Caco-2 (cell line): ENCODE results near the gene DOCK2. TPM values are rescaled to one million over a fixed set of nuclear protein-coding genes. Genes with fewer than 3 reads are reported as not detected.

Experiments
- BruUV-seq: library from RNA; stranded (reverse); fragments of 400-500 nt; replicated peaks from 2 replicates; lab custom pipeline; 2021; lab: Mats Ljungman, UMichigan
- CTCF ChIA-PET: fragments of 300-600 bp; sonication (Branson Sonifier 250); formaldehyde crosslinking; loops from one replicate; lab custom pipeline; 2022; ENCODE audit warnings: antibody characterized with exemption; lab: Charles Lee
- POLR2A ChIA-PET: fragments of 300-600 bp; sonication (Branson Sonifier 250); formaldehyde crosslinking; loops from one replicate; lab custom pipeline; 2022; ENCODE audit warnings: antibody characterized with exemption; lab: Charles Lee
- DNase-seq, 2 experiments: peaks; one replicate each; pipeline versions ENCODE4 v3.0.0 to v3.0.0-alpha.2; 2020 to 2022
- H3K27me3 ChIP-seq: replicated peaks from 2 replicates; pipeline ENCODE4 v1.6.0; 2011; ENCODE audit warnings: low read length; ENCODE audit not compliant: control insufficient read depth, insufficient read depth
- H3K36me3 ChIP-seq: 2 replicates; pipeline ENCODE4 v1.5.1; 2011; ENCODE audit warnings: low read length; ENCODE audit not compliant: control insufficient read depth, insufficient read depth
- H3K4me1 ChIP-seq: fragments of 250-450 bp; sonication (Bioruptor Pico); 2 replicates; pipeline ENCODE4 v1.5.1; 2020; ENCODE audit warnings: mild to moderate bottlenecking
- H3K4me3 ChIP-seq: 2 replicates; pipeline ENCODE4 v1.5.1; 2011; ENCODE audit warnings: low read depth, mild to moderate bottlenecking, control low read depth, low read length
- H3K9me3 ChIP-seq: fragments of 250-450 bp; sonication (Bioruptor Pico); 2 replicates; pipeline ENCODE4 v1.5.1; 2020; ENCODE audit warnings: mild to moderate bottlenecking, moderate library complexity
- H3K27ac Mint-ChIP-seq: one replicate; pipeline ENCODE4 v1.8.0; 2022; ENCODE audit warnings: mixed read lengths; ENCODE audit not compliant: unreplicated experiment
- H3K27me3 Mint-ChIP-seq: one replicate; pipeline ENCODE4 v1.8.0; 2022; ENCODE audit warnings: mixed read lengths; ENCODE audit not compliant: insufficient read depth, unreplicated experiment
- H3K36me3 Mint-ChIP-seq: one replicate; pipeline ENCODE4 v1.8.0; 2022; ENCODE audit warnings: mild to moderate bottlenecking, mixed read lengths; ENCODE audit not compliant: insufficient read depth, unreplicated experiment
- H3K4me1 Mint-ChIP-seq: one replicate; pipeline ENCODE4 v1.8.0; 2022; ENCODE audit warnings: low read depth, mixed read lengths; ENCODE audit not compliant: unreplicated experiment
- H3K4me3 Mint-ChIP-seq: one replicate; pipeline ENCODE4 v1.8.0; 2022; ENCODE audit warnings: mild to moderate bottlenecking, moderate library complexity, mixed read lengths; ENCODE audit not compliant: unreplicated experiment
- H3K9me3 Mint-ChIP-seq: one replicate; pipeline ENCODE4 v1.8.0; 2022; ENCODE audit warnings: mixed read lengths; ENCODE audit not compliant: unreplicated experiment
- intact Hi-C: fragments of 100-400 bp; cut with micrococcal nuclease; formaldehyde crosslinking; loops from one replicate; pipeline ENCODE4 v1.10.0; 2022; ENCODE audit not compliant: unreplicated experiment
- total RNA-seq: library from RNA; stranded (reverse); gene quantifications from 2 replicates; pipeline ENCODE4 v1.2.3, GENCODE V29; 2022
- TF ChIP-seq, protein P1 (sequence below), 2 experiments: fragments of 200-600 bp in 1 of 2; IDR thresholded peaks; 1 replicate in 1 of 2; 2 replicates in 1 of 2; pipeline versions ENCODE4 v1.5.1 to v1.8.0; 2011 to 2022; ENCODE audit warnings: antibody characterized with exemption in 1 of 2, control low read depth in 1 of 2, inconsistent platforms in 1 of 2, low read depth in 1 of 2, low read length in 1 of 2, mild to moderate bottlenecking in 1 of 2, moderate library complexity in 1 of 2; ENCODE audit not compliant: insufficient read depth in 1 of 2, severe bottlenecking in 1 of 2, unreplicated experiment in 1 of 2

DOCK2 gene
- total RNA-seq, 1 experiment from 2014 or later, result 0.09 TPM

DNA sequence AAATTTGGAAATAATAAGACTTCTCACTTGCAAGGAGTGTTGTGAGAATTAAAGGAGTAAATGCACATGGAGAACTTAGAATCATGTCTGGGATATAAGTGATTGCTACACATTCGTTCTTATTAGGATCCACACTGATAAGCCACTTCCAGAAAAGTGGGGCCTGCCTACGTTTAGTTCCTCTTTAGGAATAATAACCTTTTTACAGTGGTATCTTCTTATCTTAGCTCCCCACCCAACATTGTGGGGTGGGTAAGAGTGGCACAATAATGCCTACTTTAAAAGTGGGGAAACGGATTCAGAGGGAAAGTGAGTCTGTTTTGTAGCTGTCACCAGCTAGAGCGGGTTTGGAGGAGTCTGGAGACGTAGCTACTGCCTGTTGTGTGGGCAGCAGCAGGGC lies 16.0 kb downstream of the DOCK2 start:
- TF ChIP-seq, protein P1, sequence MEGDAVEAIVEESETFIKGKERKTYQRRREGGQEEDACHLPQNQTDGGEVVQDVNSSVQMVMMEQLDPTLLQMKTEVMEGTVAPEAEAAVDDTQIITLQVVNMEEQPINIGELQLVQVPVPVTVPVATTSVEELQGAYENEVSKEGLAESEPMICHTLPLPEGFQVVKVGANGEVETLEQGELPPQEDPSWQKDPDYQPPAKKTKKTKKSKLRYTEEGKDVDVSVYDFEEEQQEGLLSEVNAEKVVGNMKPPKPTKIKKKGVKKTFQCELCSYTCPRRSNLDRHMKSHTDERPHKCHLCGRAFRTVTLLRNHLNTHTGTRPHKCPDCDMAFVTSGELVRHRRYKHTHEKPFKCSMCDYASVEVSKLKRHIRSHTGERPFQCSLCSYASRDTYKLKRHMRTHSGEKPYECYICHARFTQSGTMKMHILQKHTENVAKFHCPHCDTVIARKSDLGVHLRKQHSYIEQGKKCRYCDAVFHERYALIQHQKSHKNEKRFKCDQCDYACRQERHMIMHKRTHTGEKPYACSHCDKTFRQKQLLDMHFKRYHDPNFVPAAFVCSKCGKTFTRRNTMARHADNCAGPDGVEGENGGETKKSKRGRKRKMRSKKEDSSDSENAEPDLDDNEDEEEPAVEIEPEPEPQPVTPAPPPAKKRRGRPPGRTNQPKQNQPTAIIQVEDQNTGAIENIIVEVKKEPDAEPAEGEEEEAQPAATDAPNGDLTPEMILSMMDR (IDR thresholded peaks at IDR 0.05; ENCODE audit: insufficient read depth in 1 of 2, low read depth in 1 of 2, low read length in 1 of 2, severe bottlenecking in 1 of 2, unreplicated experiment in 1 of 2), result no peak
- Mint-ChIP-seq H3K27ac (no peak overlapping the region), H3K36me3 (no peaks in the 10 kb centered on the region), H3K4me3 (no peak overlapping the region), H3K4me1 (no peaks in the 10 kb centered on the region), H3K27me3 (peaks cover 14% of the 10 kb centered on the region), H3K9me3 (no peaks in the 10 kb centered on the region)
- BruUV-seq, result no TSS peak
- DNase-seq, result no peak
- intact Hi-C loops, result no loop called here
- H3K9me3 ChIP-seq, result no peaks in the 10 kb centered on the region
- CTCF ChIA-PET, result no interaction called here
- H3K27me3 ChIP-seq, result no peaks in the 10 kb centered on the region
- POLR2A ChIA-PET, result no interaction called here
- H3K36me3 ChIP-seq, result no peaks in the 10 kb centered on the region
- no peak overlapping the region for H3K4me3 ChIP-seq
- no peaks in the 10 kb centered on the region for H3K4me1 ChIP-seq

DNA sequence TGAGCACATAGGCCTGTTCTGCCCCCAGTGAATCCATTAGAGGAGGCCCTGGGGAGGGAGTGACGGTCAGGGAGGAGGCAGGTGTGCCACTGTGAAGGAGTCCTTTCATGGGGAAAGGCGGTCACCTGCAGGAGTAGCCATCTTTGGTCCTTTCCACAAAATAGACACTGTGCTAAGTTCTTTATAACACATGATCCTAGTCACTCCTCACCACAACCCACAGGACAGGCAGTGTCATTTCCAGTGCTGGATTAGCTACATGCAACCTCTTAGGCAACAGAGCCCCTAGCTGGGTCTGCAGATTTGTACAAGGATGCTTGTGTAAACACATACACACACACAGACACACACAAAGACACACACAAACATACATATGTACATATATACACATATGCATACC lies 18.3 kb downstream of the DOCK2 start:
- TF ChIP-seq, protein P1 (IDR thresholded peaks at IDR 0.05; ENCODE audit: insufficient read depth in 1 of 2, low read depth in 1 of 2, low read length in 1 of 2, severe bottlenecking in 1 of 2, unreplicated experiment in 1 of 2), result no peak
- Mint-ChIP-seq H3K36me3 (no peaks in the 10 kb centered on the region), H3K4me3 (no peak overlapping the region)

DNA sequence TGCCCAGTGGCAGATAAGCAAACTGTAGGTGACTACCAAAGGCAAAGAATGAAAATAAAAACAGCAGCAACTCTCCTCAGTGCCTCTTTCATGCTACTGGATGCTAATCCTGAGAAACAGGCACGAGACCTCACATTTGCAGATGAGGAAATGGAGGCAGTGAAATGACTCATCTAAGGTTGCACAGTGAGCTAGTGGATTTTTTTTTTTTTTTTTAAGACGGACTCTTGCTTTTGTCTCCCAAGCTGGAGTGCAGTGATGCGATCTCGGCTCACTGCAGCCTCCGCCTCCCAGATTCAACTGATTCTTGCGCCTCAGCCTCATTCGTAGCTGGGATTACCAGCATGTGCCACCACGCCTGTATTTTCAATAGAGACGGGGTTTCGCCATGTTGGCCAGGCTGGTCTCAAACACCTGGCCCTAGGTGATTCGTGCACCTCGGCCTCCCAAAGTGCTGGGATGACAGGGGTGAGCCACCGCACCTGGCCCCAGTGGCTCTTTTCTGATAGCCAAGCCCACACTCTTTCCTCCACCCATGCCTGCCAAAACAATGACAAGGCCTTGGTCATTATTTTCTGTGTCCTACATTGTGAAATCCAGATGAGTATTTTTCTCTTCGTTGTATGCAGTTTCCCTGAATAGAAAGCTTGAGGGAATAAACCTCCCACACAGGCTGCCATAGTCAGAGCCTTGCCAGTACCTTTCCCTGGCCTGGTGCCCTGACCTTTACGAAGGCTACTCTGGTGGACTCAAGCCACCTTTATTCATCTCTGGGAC lies 19.2 kb downstream of the DOCK2 start:
- no peak overlapping the region for H3K4me3 ChIP-seq
- TF ChIP-seq, protein P1 (IDR thresholded peaks at IDR 0.05; ENCODE audit: insufficient read depth in 1 of 2, low read depth in 1 of 2, low read length in 1 of 2, severe bottlenecking in 1 of 2, unreplicated experiment in 1 of 2), result no peak
- Mint-ChIP-seq H3K27me3 (peaks cover 7% of the 10 kb centered on the region), H3K36me3 (no peaks in the 10 kb centered on the region), H3K4me3 (no peak overlapping the region), H3K27ac (no peak overlapping the region), H3K4me1 (no peaks in the 10 kb centered on the region), H3K9me3 (no peaks in the 10 kb centered on the region)
- H3K36me3 ChIP-seq, result no peaks in the 10 kb centered on the region
- ChIA-PET CTCF (no interaction called here), POLR2A (no interaction called here)
- DNase-seq, result no peak
- no peaks in the 10 kb centered on the region for H3K4me1 ChIP-seq
- no peaks in the 10 kb centered on the region for H3K9me3 ChIP-seq
- intact Hi-C loops, result no loop called here
- no TSS peak for BruUV-seq
- H3K27me3 ChIP-seq, result no peaks in the 10 kb centered on the region

More for the DNA sequence above, 18.3 kb downstream of the DOCK2 start:
- Histone ChIP-seq H3K36me3 (no peaks in the 10 kb centered on the region), H3K4me1 (no peaks in the 10 kb centered on the region), H3K9me3 (no peaks in the 10 kb centered on the region), H3K27me3 (no peaks in the 10 kb centered on the region), H3K4me3 (no peak overlapping the region)
- ChIA-PET CTCF (no interaction called here), POLR2A (no interaction called here)
- no TSS peak for BruUV-seq
- no peaks in the 10 kb centered on the region for H3K9me3 Mint-ChIP-seq
- no peak overlapping the region for H3K27ac Mint-ChIP-seq
- no peak for DNase-seq
- intact Hi-C loops, result no loop called here
- H3K4me1 Mint-ChIP-seq, result no peaks in the 10 kb centered on the region
- H3K27me3 Mint-ChIP-seq, result peaks cover 7% of the 10 kb centered on the region
